Osteocyte (in vitro differentiated cells): ENCODE data around the gene N4BP2. TPM values are rescaled to one million over a fixed set of nuclear protein-coding genes. Genes with fewer than 3 reads are reported as not detected.

Experiments used
- DNase-seq: peaks from one replicate; pipeline ENCODE4 v3.0.0; 2021; ENCODE audit warnings: mixed read lengths; ENCODE audit not compliant: unreplicated experiment; ENCODE audit errors: extremely low spot score
- H3K27ac Mint-ChIP-seq: one replicate; pipeline ENCODE4 v1.8.0; 2021; ENCODE audit warnings: mild to moderate bottlenecking, mixed read lengths; ENCODE audit not compliant: unreplicated experiment
- H3K27me3 Mint-ChIP-seq: one replicate; pipeline ENCODE4 v1.8.0; 2021; ENCODE audit warnings: mixed read lengths; ENCODE audit not compliant: unreplicated experiment
- H3K36me3 Mint-ChIP-seq: one replicate; pipeline ENCODE4 v1.8.0; 2021; ENCODE audit warnings: mixed read lengths; ENCODE audit not compliant: unreplicated experiment
- H3K4me1 Mint-ChIP-seq: one replicate; pipeline ENCODE4 v1.8.0; 2021; ENCODE audit warnings: mixed read lengths; ENCODE audit not compliant: unreplicated experiment
- H3K4me3 Mint-ChIP-seq: one replicate; pipeline ENCODE4 v1.8.0; 2021; ENCODE audit warnings: mild to moderate bottlenecking, moderate library complexity, mixed read lengths; ENCODE audit not compliant: unreplicated experiment
- H3K9me3 Mint-ChIP-seq: one replicate; pipeline ENCODE4 v1.8.0; 2021; ENCODE audit warnings: mixed read lengths; ENCODE audit not compliant: unreplicated experiment
- CTCF ChIP-seq: fragments of 200-600 bp; sonication (generic); IDR thresholded peaks from 2 replicates; pipeline ENCODE4 v1.5.0; 2021; ENCODE audit warnings: antibody characterized with exemption, mild to moderate bottlenecking, moderate library complexity
- total RNA-seq: library from RNA; stranded (reverse); gene quantifications from 2 replicates; pipeline ENCODE4 v1.2.1, GENCODE V29; 2021

N4BP2 gene
- total RNA-seq, 1 donor from 2014 or later, result 14.9 TPM

GRCh38 chr4:40114206-40114605 is 57.6 kb downstream of the N4BP2 start:
- H3K27me3 Mint-ChIP-seq, result no peaks in the 10 kb centered on the region
- H3K9me3 Mint-ChIP-seq, result no peaks in the 10 kb centered on the region
- TF ChIP-seq CTCF, result no peak
- no peak overlapping the region for H3K27ac Mint-ChIP-seq
- H3K4me3 Mint-ChIP-seq, result no peak overlapping the region
- no peaks in the 10 kb centered on the region for H3K4me1 Mint-ChIP-seq
- peaks cover 14% of the 10 kb centered on the region for H3K36me3 Mint-ChIP-seq
- no peak for DNase-seq

DNA sequence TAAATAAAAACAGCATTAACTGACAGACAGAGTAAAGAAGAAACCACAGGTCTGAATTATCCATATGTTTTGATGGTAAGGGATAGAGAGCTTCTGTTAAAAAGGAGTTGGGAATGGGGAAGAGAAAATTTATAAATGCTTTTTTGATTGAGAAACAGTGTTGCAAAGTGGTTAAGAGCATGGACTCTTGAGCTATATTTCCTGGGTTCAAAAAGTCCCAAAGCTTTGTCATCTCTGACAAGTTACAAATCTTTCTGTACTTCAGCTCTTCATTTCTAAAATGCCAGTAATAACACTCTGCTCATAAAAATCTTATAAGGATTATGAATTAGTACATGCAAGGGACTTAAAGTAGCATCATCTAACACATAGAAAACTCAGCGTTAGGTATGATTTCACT is 62.2 kb downstream of the N4BP2 start:
- Mint-ChIP-seq H3K36me3 (peaks cover 18% of the 10 kb centered on the region), H3K27me3 (no peaks in the 10 kb centered on the region), H3K9me3 (no peaks in the 10 kb centered on the region), H3K4me1 (peaks cover 12% of the 10 kb centered on the region), H3K27ac (no peak overlapping the region), H3K4me3 (no peak overlapping the region)
- TF ChIP-seq CTCF, result no peak
- no peak for DNase-seq

DNA sequence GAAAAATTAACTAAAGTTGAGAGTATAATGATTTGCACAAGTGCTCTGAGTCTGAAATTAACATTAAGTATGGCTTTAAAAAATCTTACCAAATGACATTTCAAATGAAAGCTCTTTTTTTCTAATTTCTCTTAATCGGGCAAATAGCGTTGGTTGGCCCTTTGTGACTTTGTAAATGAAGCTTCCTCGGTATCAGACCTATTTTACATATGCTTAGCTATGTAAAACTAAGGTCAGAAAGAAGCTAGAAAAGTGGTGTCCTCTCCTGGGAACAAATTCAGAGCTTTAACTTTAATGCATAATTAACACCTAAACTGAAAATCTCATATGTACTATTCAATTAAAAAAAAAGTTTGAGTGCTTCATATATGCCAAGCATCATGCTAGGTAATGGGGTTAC is 62.7 kb downstream of the N4BP2 start:
- Mint-ChIP-seq H3K27me3 (no peaks in the 10 kb centered on the region), H3K9me3 (no peaks in the 10 kb centered on the region), H3K27ac (no peak overlapping the region), H3K4me1 (peaks cover 12% of the 10 kb centered on the region), H3K36me3 (peaks cover 18% of the 10 kb centered on the region), H3K4me3 (no peak overlapping the region)
- no peak for TF ChIP-seq CTCF
- DNase-seq, result no peak

DNA sequence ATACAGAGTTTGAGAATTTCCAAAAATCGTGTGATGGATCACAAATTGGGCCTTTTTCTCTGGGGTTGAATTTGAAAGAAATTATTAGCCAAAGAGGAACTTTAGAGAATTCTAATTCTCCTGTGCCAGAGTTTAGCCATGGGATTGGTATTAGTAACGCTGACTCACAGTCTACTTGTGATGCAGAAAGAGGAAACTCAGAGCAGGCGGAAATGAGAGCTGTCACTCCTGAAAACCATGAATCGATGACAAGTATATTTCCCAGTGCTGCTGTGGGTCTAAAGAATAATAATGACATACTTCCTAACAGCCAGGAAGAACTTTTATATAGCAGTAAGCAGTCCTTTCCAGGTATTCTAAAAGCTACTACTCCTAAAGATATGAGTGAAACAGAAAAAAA is 64.9 kb downstream of the N4BP2 start:
- no peak for TF ChIP-seq CTCF
- DNase-seq, result no peak
- peaks cover 23% of the 10 kb centered on the region for H3K36me3 Mint-ChIP-seq
- no peaks in the 10 kb centered on the region for H3K27me3 Mint-ChIP-seq
- peak overlapping the region; percentile 55 for H3K27ac Mint-ChIP-seq
- no peak overlapping the region for H3K4me3 Mint-ChIP-seq
- H3K9me3 Mint-ChIP-seq, result no peaks in the 10 kb centered on the region
- H3K4me1 Mint-ChIP-seq, result peaks cover 12% of the 10 kb centered on the region

- Mint-ChIP-seq H3K4me1 (peaks cover 12% of the 10 kb centered on the region), H3K4me3 (no peak overlapping the region), H3K27me3 (no peaks in the 10 kb centered on the region), H3K27ac (no peak overlapping the region), H3K36me3 (peaks cover 23% of the 10 kb centered on the region), H3K9me3 (no peaks in the 10 kb centered on the region)
- no peak for TF ChIP-seq CTCF
- no peak for DNase-seq
Measured at GRCh38 chr4:40122941-40123340, 66.3 kb downstream of the N4BP2 start.
